Measurements from ENCODE around the gene AKIRIN1. TPM values are rescaled to one million over a fixed set of nuclear protein-coding genes. Genes with fewer than 3 reads are reported as not detected.
A peak's percentile ranks its signal among the peaks of the same experiment; 100 is the strongest.

The AKIRIN1 gene
- 53.3 and 57.3 TPM in 2 replicates for total RNA-seq

GRCh38 chr1:38990738-38991637, at the start of gene AKIRIN1:
TSS of gene AKIRIN1 (plus strand) at chr1:38991276. CDS start at chr1:38991381, 105 bp downstream.
- ChIA-PET CTCF (no interaction called here), POLR2A (interaction anchor here (0.6 to 1.3 kb wide), 5 partner anchors 19 to 143 kb away, joined by 3 to 10 read pairs (median 3); partner anchors contain the start of genes NDUFS5 and RRAGC)
- H3K27ac Mint-ChIP-seq, result peak within 1 kb of the TSS; percentile 92
- no peak for TF ChIP-seq CTCF (IDR thresholded peaks at IDR 0.05)
- peaks cover 30% of the 10 kb centered on the region for H3K4me1 Mint-ChIP-seq
- H3K27me3 Mint-ChIP-seq, result no peaks in the 10 kb centered on the region
- peaks cover 32% of the 10 kb centered on the region for H3K36me3 Mint-ChIP-seq (ENCODE audit: low read depth)
- DNase-seq (peak; percentile 100), ATAC-seq (ENCODE audit: low read depth) (peak; percentile 92)
- peak within 1 kb of the TSS; percentile 91 for H3K4me3 Mint-ChIP-seq
- intact Hi-C loops (cut with micrococcal nuclease), result loop anchor here (1.0 to 5.0 kb wide), 5 partner anchors 35 to 979 kb away; partner anchors contain the start of genes MYCBP, NDUFS5, RRAGC and UTP11
- H3K9me3 Mint-ChIP-seq, result no peaks in the 10 kb centered on the region

GRCh38 chr1:38941527-38942019, 49.5 kb upstream of the AKIRIN1 start, which contains the start of gene RHBDL2:
TSS of gene RHBDL2 (minus strand) at chr1:38941830. CDS start at chr1:38919212, 22,618 bp downstream.
- no peak for TF ChIP-seq CTCF (IDR thresholded peaks at IDR 0.05)
- no peak for ATAC-seq (ENCODE audit: low read depth)
- Mint-ChIP-seq H3K9me3 (no peaks in the 10 kb centered on the region), H3K4me3 (no peak within 1 kb of the TSS), H3K4me1 (no peaks in the 10 kb centered on the region), H3K27ac (no peak within 1 kb of the TSS), H3K36me3 (ENCODE audit: low read depth) (no peaks in the 10 kb centered on the region), H3K27me3 (peaks cover 11% of the 10 kb centered on the region)
- POLR2A ChIA-PET, result no interaction called here
- CTCF ChIA-PET, result no interaction called here
- no peak for DNase-seq
- intact Hi-C loops (cut with micrococcal nuclease), result no loop called here

GRCh38 chr1:38942664-38943428, 48.2 kb upstream of the AKIRIN1 start:
- ChIA-PET CTCF (no interaction called here), POLR2A (no interaction called here)
- Mint-ChIP-seq H3K9me3 (peaks cover 3% of the 10 kb centered on the region), H3K4me3 (no peak overlapping the region), H3K36me3 (ENCODE audit: low read depth) (no peaks in the 10 kb centered on the region), H3K27me3 (peaks cover 13% of the 10 kb centered on the region), H3K27ac (no peak overlapping the region), H3K4me1 (no peaks in the 10 kb centered on the region)
- DNase-seq (no peak), ATAC-seq (ENCODE audit: low read depth) (no peak)
- no peak for TF ChIP-seq CTCF (IDR thresholded peaks at IDR 0.05)
- intact Hi-C loops (cut with micrococcal nuclease), result no loop called here

GRCh38 chr1:38944547-38944946, 46.5 kb upstream of the AKIRIN1 start:
- Mint-ChIP-seq H3K9me3 (peaks cover 3% of the 10 kb centered on the region), H3K4me1 (no peaks in the 10 kb centered on the region), H3K27me3 (peaks cover 14% of the 10 kb centered on the region), H3K36me3 (ENCODE audit: low read depth) (no peaks in the 10 kb centered on the region), H3K4me3 (no peak overlapping the region), H3K27ac (no peak overlapping the region)
- intact Hi-C loops (cut with micrococcal nuclease), result no loop called here
- ChIA-PET POLR2A (no interaction called here), CTCF (no interaction called here)
- DNase-seq, result no peak
- ATAC-seq (ENCODE audit: low read depth), result no peak
- TF ChIP-seq CTCF (IDR thresholded peaks at IDR 0.05), result no peak

- peaks cover 4% of the 10 kb centered on the region for H3K27me3 Mint-ChIP-seq
- TF ChIP-seq CTCF (IDR thresholded peaks at IDR 0.05), result no peak
- ATAC-seq (ENCODE audit: low read depth), result no peak
- no peak for DNase-seq
- no peak overlapping the region for H3K27ac Mint-ChIP-seq
- H3K36me3 Mint-ChIP-seq (ENCODE audit: low read depth), result no peaks in the 10 kb centered on the region
- POLR2A ChIA-PET, result no interaction called here
- CTCF ChIA-PET, result no interaction called here
- H3K9me3 Mint-ChIP-seq, result peaks cover 3% of the 10 kb centered on the region
- no peaks in the 10 kb centered on the region for H3K4me1 Mint-ChIP-seq
- intact Hi-C loops (cut with micrococcal nuclease), result no loop called here
- no peak overlapping the region for H3K4me3 Mint-ChIP-seq
Measured at GRCh38 chr1:38950553-38950952, 40.5 kb upstream of the AKIRIN1 start.
